Naive thymus-derived CD4-positive, alpha-beta T cell (primary cell): ENCODE results near the gene SCMH1. TPM values are rescaled to one million over a fixed set of nuclear protein-coding genes. Genes with fewer than 3 reads are reported as not detected.
A peak's percentile ranks its signal among the peaks of the same experiment; 100 is the strongest.

ENCODE experiments used
- ATAC-seq: fragments of 150-1000 bp; cut with Tn5 transposase; 2 replicates; pipeline ENCODE4 v1.10.0; 2021; ENCODE audit warnings: mild to moderate bottlenecking, moderate library complexity
- CTCF ChIA-PET: fragments of 350-600 bp; sonication (Branson Sonifier 250); formaldehyde crosslinking; loops from one replicate; lab custom pipeline; 2021; ENCODE audit warnings: antibody characterized with exemption; lab: Charles Lee
- POLR2A ChIA-PET: fragments of 350-600 bp; sonication (Branson Sonifier 250); formaldehyde crosslinking; loops from one replicate; lab custom pipeline; 2021; ENCODE audit warnings: antibody characterized with exemption, inconsistent platforms; lab: Charles Lee
- DNase-seq, 9 donors: peaks; one replicate each; pipeline versions ENCODE4 v3.0.0 to v3.0.0-alpha.2; 2020 to 2022; ENCODE audit warnings: mixed read lengths in 1 of 9
- H3K27ac ChIP-seq: one replicate; pipeline ENCODE4 v1.7.0; 2013; ENCODE audit warnings: mild to moderate bottlenecking, low read depth, low read length, moderate library complexity
- H3K27me3 ChIP-seq, 2 donors: one replicate each; pipeline ENCODE4 v1.7.0; 2013; ENCODE audit warnings: low read length in 2 of 2, mild to moderate bottlenecking in 2 of 2, moderate library complexity in 2 of 2; ENCODE audit not compliant: control insufficient read depth in 2 of 2, insufficient read depth in 2 of 2
- H3K36me3 ChIP-seq, 3 experiments: 1 replicate in 2 of 3; 2 replicates in 1 of 3; pipeline ENCODE4 v1.7.0; 2013; ENCODE audit warnings: low read length in 3 of 3, mild to moderate bottlenecking in 3 of 3, moderate library complexity in 1 of 3; ENCODE audit not compliant: insufficient read depth in 3 of 3, control insufficient read depth in 2 of 3
- H3K4me1 ChIP-seq, 2 donors: one replicate each; pipeline ENCODE4 v1.7.0; 2013; ENCODE audit warnings: low read length in 2 of 2, mild to moderate bottlenecking in 2 of 2, moderate library complexity in 1 of 2; ENCODE audit not compliant: control insufficient read depth in 2 of 2, insufficient read depth in 2 of 2
- H3K4me3 ChIP-seq: 2 replicates; pipeline ENCODE4 v1.7.0; 2013; ENCODE audit warnings: mild to moderate bottlenecking, low read length
- H3K9me3 ChIP-seq, 3 experiments: 1 replicate in 2 of 3; 2 replicates in 1 of 3; pipeline ENCODE4 v1.7.0; 2013; ENCODE audit warnings: low read length in 3 of 3; ENCODE audit not compliant: control insufficient read depth in 2 of 3
- H3K27ac Mint-ChIP-seq, 9 donors: one replicate each; pipeline ENCODE4 v1.8.0; 2020 to 2022; ENCODE audit warnings: mixed read lengths in 9 of 9, mild to moderate bottlenecking in 8 of 9, moderate library complexity in 5 of 9, inconsistent platforms in 2 of 9
- H3K27me3 Mint-ChIP-seq, 5 donors: one replicate each; pipeline ENCODE4 v1.8.0; 2021 to 2022; ENCODE audit warnings: mixed read lengths in 5 of 5, mild to moderate bottlenecking in 1 of 5
- H3K36me3 Mint-ChIP-seq, 5 donors: one replicate each; pipeline ENCODE4 v1.8.0; 2020 to 2022; ENCODE audit warnings: mixed read lengths in 5 of 5, mild to moderate bottlenecking in 3 of 5, inconsistent platforms in 1 of 5
- H3K4me1 Mint-ChIP-seq, 7 donors: one replicate each; pipeline ENCODE4 v1.8.0; 2020 to 2022; ENCODE audit warnings: mixed read lengths in 7 of 7, mild to moderate bottlenecking in 3 of 7, inconsistent platforms in 1 of 7
- H3K4me3 Mint-ChIP-seq, 10 donors: one replicate each; pipeline ENCODE4 v1.8.0; 2020 to 2022; ENCODE audit warnings: mild to moderate bottlenecking in 10 of 10, mixed read lengths in 10 of 10, moderate library complexity in 6 of 10, inconsistent platforms in 2 of 10
- H3K9me3 Mint-ChIP-seq, 11 donors: one replicate each; pipeline ENCODE4 v1.8.0; 2020 to 2022; ENCODE audit warnings: mixed read lengths in 11 of 11, mild to moderate bottlenecking in 4 of 11, inconsistent platforms in 1 of 11, moderate library complexity in 1 of 11
- intact Hi-C, 2 donors: fragments of 100-400 bp; cut with micrococcal nuclease; formaldehyde crosslinking; loops; one replicate each; pipeline ENCODE4 v1.15.1; 2023
- polyA plus RNA-seq, 2 donors: library from polyadenylated mRNA; unstranded; fragments of 300-500 nt; fragmentation: Illumina TruSeq; gene quantifications; one replicate each; pipeline ENCODE4 v1.2.3, GENCODE V29; 2021
- total RNA-seq, 6 experiments: library from RNA in 5 of 6; stranded (reverse) in 5 of 6; gene quantifications; 1 replicate in 5 of 6; 2 replicates in 1 of 6; pipeline ENCODE4 v1.2.3 and lab custom pipeline; 2021 to 2026

Gene SCMH1
- total and polyA plus RNA-seq, 7 experiments from 2014 or later, result 3.6 to 18.6 (median 16.8) TPM

DNA sequence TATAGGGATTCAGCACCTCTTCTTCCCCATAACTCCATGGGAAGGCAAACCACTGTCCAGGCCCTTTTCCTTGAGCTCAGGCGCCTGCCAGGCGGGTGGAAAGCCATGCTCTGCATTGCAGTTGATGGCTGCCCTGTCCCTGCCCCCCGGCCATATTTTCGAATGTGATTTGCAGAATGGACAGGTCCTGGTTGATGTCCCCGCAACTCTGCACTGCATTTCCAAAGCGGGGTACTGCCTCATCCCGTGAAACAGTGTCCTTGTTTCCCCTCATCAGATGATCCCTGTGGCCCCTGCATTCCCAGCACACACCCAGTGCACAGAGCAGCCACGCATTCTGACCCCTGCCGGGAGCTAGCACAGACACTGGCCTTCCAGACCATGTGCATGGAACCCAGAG, 33.7 kb upstream of the SCMH1 start:
- H3K4me3 Mint-ChIP-seq, result no peak overlapping the region
- Histone ChIP-seq H3K4me3 (no peak overlapping the region), H3K27ac (no peak overlapping the region), H3K36me3 (no peaks in the 10 kb centered on the region), H3K27me3 (no peaks in the 10 kb centered on the region), H3K4me1 (no peaks in the 10 kb centered on the region), H3K9me3 (no peaks in the 10 kb centered on the region)
- peaks cover 10 to 23% (median 19%) of the 10 kb centered on the region in 5 donors for H3K27me3 Mint-ChIP-seq
- no peak for ATAC-seq
- H3K4me1 Mint-ChIP-seq, result peaks cover 0 to 10% (median 0%) of the 10 kb centered on the region in 7 donors
- H3K9me3 Mint-ChIP-seq, result no peaks in the 10 kb centered on the region
- no peak overlapping the region for H3K27ac Mint-ChIP-seq
- intact Hi-C loops, result no loop called here
- CTCF ChIA-PET, result no interaction called here
- POLR2A ChIA-PET, result no interaction called here
- no peaks in the 10 kb centered on the region for H3K36me3 Mint-ChIP-seq
- no peak for DNase-seq

- intact Hi-C loops, result no loop called here
- H3K9me3 ChIP-seq, result no peaks in the 10 kb centered on the region
- ATAC-seq, result peak; percentile 54
- H3K27ac Mint-ChIP-seq, result no peak overlapping the region
- CTCF ChIA-PET, result interaction anchor here (0.6 kb wide), 1 partner anchor 8 kb away, joined by 3 read pairs; no protein-coding TSS in a partner anchor
- DNase-seq, result no peak
- H3K27me3 ChIP-seq, result no peaks in the 10 kb centered on the region
- peaks cover 10 to 23% (median 19%) of the 10 kb centered on the region in 5 donors for H3K27me3 Mint-ChIP-seq
- H3K4me1 Mint-ChIP-seq, result peaks cover 0 to 10% (median 0%) of the 10 kb centered on the region in 7 donors
- POLR2A ChIA-PET, result no interaction called here
- no peaks in the 10 kb centered on the region for H3K36me3 ChIP-seq
- no peaks in the 10 kb centered on the region for H3K9me3 Mint-ChIP-seq
- H3K4me3 ChIP-seq, result no peak overlapping the region
- H3K4me3 Mint-ChIP-seq, result no peak overlapping the region
- no peaks in the 10 kb centered on the region for H3K4me1 ChIP-seq
- H3K36me3 Mint-ChIP-seq, result no peaks in the 10 kb centered on the region
- no peak overlapping the region for H3K27ac ChIP-seq
Observed at GRCh38 chr1:41274752-41275545, 32.8 kb upstream of the SCMH1 start.

GRCh38 chr1:41272601-41273000, 30.5 kb upstream of the SCMH1 start:
- Mint-ChIP-seq H3K36me3 (no peaks in the 10 kb centered on the region), H3K4me3 (no peak overlapping the region), H3K27ac (peak overlapping the region in 1 of 9 donors; percentile 16), H3K27me3 (peaks cover 3 to 17% (median 8%) of the 10 kb centered on the region in 5 donors), H3K4me1 (peaks cover 0 to 8% (median 3%) of the 10 kb centered on the region in 7 donors), H3K9me3 (no peaks in the 10 kb centered on the region)
- intact Hi-C loops, result no loop called here
- H3K27me3 ChIP-seq, result no peaks in the 10 kb centered on the region
- ATAC-seq (no peak), DNase-seq (no peak)
- no peaks in the 10 kb centered on the region for H3K9me3 ChIP-seq
- ChIA-PET POLR2A (no interaction called here), CTCF (interaction anchor here (1.0 kb wide), 1 partner anchor 35 kb away, joined by 3 read pairs; no protein-coding TSS in a partner anchor)
- no peak overlapping the region for H3K27ac ChIP-seq
- H3K4me3 ChIP-seq, result no peak overlapping the region
- no peaks in the 10 kb centered on the region for H3K4me1 ChIP-seq
- no peaks in the 10 kb centered on the region for H3K36me3 ChIP-seq

- H3K27ac ChIP-seq, result no peak overlapping the region
- H3K4me3 ChIP-seq, result no peak overlapping the region
- no peaks in the 10 kb centered on the region for H3K9me3 ChIP-seq
- H3K36me3 Mint-ChIP-seq, result no peaks in the 10 kb centered on the region
- ChIA-PET POLR2A (no interaction called here), CTCF (interaction anchor here (0.9 to 1.9 kb wide), 2 partner anchors 150 to 165 kb away, joined by 3 to 4 read pairs; no protein-coding TSS in a partner anchor)
- H3K9me3 Mint-ChIP-seq, result no peaks in the 10 kb centered on the region
- no peaks in the 10 kb centered on the region for H3K4me1 ChIP-seq
- no peak overlapping the region for H3K27ac Mint-ChIP-seq
- intact Hi-C loops, result loop anchor here (1.0 kb wide), 2 partner anchors 149 to 164 kb away; no protein-coding TSS in a partner anchor
- DNase-seq (peak; percentile 33 to 68 (median 59)), ATAC-seq (peak; percentile 65)
- H3K4me1 Mint-ChIP-seq, result peaks cover 0 to 6% (median 1%) of the 10 kb centered on the region in 7 donors
- H3K27me3 ChIP-seq, result no peaks in the 10 kb centered on the region
- H3K27me3 Mint-ChIP-seq, result peaks cover 0 to 13% (median 0%) of the 10 kb centered on the region in 5 donors
- no peak overlapping the region for H3K4me3 Mint-ChIP-seq
- H3K36me3 ChIP-seq, result no peaks in the 10 kb centered on the region
Observed at GRCh38 chr1:41268154-41268770, 26.2 kb upstream of the SCMH1 start.

GRCh38 chr1:41261926-41262618, 20.0 kb upstream of the SCMH1 start:
- intact Hi-C loops, result no loop called here
- H3K9me3 Mint-ChIP-seq, result peaks cover 0 to 1% (median 0%) of the 10 kb centered on the region in 11 donors
- no peak for ATAC-seq
- ChIA-PET CTCF (no interaction called here), POLR2A (interaction anchor here (1.2 kb wide), 1 partner anchor 10 kb away, joined by 3 read pairs; no protein-coding TSS in a partner anchor)
- no peaks in the 10 kb centered on the region for H3K4me1 Mint-ChIP-seq
- no peaks in the 10 kb centered on the region for H3K36me3 ChIP-seq
- H3K27me3 Mint-ChIP-seq, result peaks cover 0 to 9% (median 5%) of the 10 kb centered on the region in 5 donors
- no peak overlapping the region for H3K27ac ChIP-seq
- no peaks in the 10 kb centered on the region for H3K36me3 Mint-ChIP-seq
- no peak overlapping the region for H3K4me3 ChIP-seq
- no peak overlapping the region for H3K27ac Mint-ChIP-seq
- no peak overlapping the region for H3K4me3 Mint-ChIP-seq
- H3K9me3 ChIP-seq, result no peaks in the 10 kb centered on the region
- DNase-seq, result no peak
- H3K4me1 ChIP-seq, result no peaks in the 10 kb centered on the region
- H3K27me3 ChIP-seq, result no peaks in the 10 kb centered on the region

DNA sequence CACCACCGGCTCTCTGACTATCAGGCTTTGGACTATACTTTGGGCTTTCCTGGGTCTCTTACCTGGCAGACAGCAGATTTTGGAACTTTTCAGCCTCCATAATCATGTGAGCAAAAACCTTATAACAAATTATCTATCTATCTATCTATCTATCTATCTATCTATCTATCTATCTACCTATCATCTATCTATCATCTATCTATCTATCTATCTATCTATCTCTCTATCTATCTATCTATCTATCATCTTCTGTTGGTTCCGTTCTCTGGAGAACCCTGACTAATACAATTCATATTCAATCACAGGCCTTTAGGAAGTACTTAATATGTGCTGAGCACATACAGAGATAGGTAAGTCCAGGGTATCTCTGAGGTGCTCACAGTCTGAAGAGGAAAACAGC, 18.7 kb upstream of the SCMH1 start:
- H3K27me3 Mint-ChIP-seq, result peaks cover 10 to 19% (median 18%) of the 10 kb centered on the region in 5 donors
- H3K27ac Mint-ChIP-seq, result no peak overlapping the region
- ChIA-PET POLR2A (interaction anchor here (1.2 kb wide), 1 partner anchor 8 kb away, joined by 3 read pairs; no protein-coding TSS in a partner anchor), CTCF (no interaction called here)
- Histone ChIP-seq H3K27me3 (no peaks in the 10 kb centered on the region), H3K36me3 (no peaks in the 10 kb centered on the region), H3K27ac (no peak overlapping the region), H3K4me1 (no peaks in the 10 kb centered on the region), H3K9me3 (no peaks in the 10 kb centered on the region), H3K4me3 (no peak overlapping the region)
- H3K36me3 Mint-ChIP-seq, result peaks cover 0 to 11% (median 0%) of the 10 kb centered on the region in 5 donors
- ATAC-seq, result no peak
- no peaks in the 10 kb centered on the region for H3K4me1 Mint-ChIP-seq
- intact Hi-C loops, result no loop called here
- no peak overlapping the region for H3K4me3 Mint-ChIP-seq
- H3K9me3 Mint-ChIP-seq, result peaks cover 0 to 12% (median 0%) of the 10 kb centered on the region in 11 donors
- no peak for DNase-seq
